Transverse colon (tissue), 4 donors: ENCODE data around the gene PPP4R2. TPM values are rescaled to one million over a fixed set of nuclear protein-coding genes. Genes with fewer than 3 reads are reported as not detected.
"Not testable (repeated sequence)": the region's sequence is repeated elsewhere in the genome, so short reads cannot be mapped to it uniquely, and the experiment has no call there.

Source experiments
- DNase-seq: peaks from one replicate; pipeline ENCODE4 v3.0.0-alpha.2; 2019
- H3K27ac ChIP-seq, 4 donors: fragments of 200-600 bp; sonication (generic); 2 replicates each; pipeline ENCODE4 v1.5.1; 2016 to 2018; ENCODE audit warnings: inconsistent platforms in 4 of 4
- H3K27me3 ChIP-seq: fragments of 200-600 bp; sonication (generic); 2 replicates; pipeline ENCODE4 v1.5.1; 2017; ENCODE audit warnings: inconsistent platforms
- H3K36me3 ChIP-seq, 4 donors: fragments of 200-600 bp; sonication (generic); 2 replicates each; pipeline ENCODE4 v1.5.1; 2017 to 2019; ENCODE audit warnings: inconsistent platforms in 4 of 4
- H3K4me1 ChIP-seq, 4 donors: fragments of 200-600 bp; sonication (generic); 2 replicates each; pipeline ENCODE4 v1.5.1; 2017 to 2020; ENCODE audit warnings: inconsistent platforms in 4 of 4
- H3K4me3 ChIP-seq, 4 donors: fragments of 200-600 bp; sonication (generic); 1 replicate in 1 of 4; 2 replicates in 3 of 4; pipeline versions ENCODE4 v1.5.1 to v1.6.1; 2017 to 2019; ENCODE audit warnings: inconsistent platforms in 4 of 4
- H3K9me3 ChIP-seq, 2 donors: fragments of 200-600 bp; sonication (generic); 2 replicates each; pipeline ENCODE4 v1.5.1; 2017 to 2019; ENCODE audit warnings: inconsistent platforms in 2 of 2
- EP300 ChIP-seq: sonication (generic); formaldehyde crosslinking; IDR thresholded peaks from one replicate; pipeline ENCODE4 v1.6.1; 2017; ENCODE audit warnings: antibody characterized with exemption, low read depth
- POLR2A ChIP-seq: fragments of 450-650 bp; IDR thresholded peaks from one replicate; pipeline ENCODE4 v1.6.1; 2016; ENCODE audit warnings: antibody characterized with exemption, mild to moderate bottlenecking, moderate library complexity
- POLR2AphosphoS5 ChIP-seq, 3 donors: sonication (generic); formaldehyde crosslinking; IDR thresholded peaks; one replicate each; pipeline ENCODE4 v1.6.1; 2016; ENCODE audit warnings: antibody characterized with exemption in 3 of 3
- WGBS, 2 donors: methylation state at CpG; one replicate each; pipeline ENCODE4 v1.1.5; 2018; ENCODE audit warnings: low coverage in 1 of 2; 5-methylcytosine and 5-hydroxymethylcytosine counted together
- in situ Hi-C, 4 donors: fragments of 200-750 bp; cut with MboI; loops; one replicate each; pipeline versions ENCODE4 v1.15.0 to v1.15.1; 2017; ENCODE audit warnings: low sequenced_read_pairs in 3 of 4, low pct_ligation_motif_present in 1 of 4, low pct_unique_long_range_greater_than_20kb in 1 of 4
- intact Hi-C: fragments of 100-400 bp; cut with DNase I; formaldehyde crosslinking; loops from one replicate; pipeline ENCODE4 v1.15.1; 2023; ENCODE audit warnings: low total_unique reads
- total RNA-seq, 4 donors: library from RNA; depleted of rRNA; stranded (reverse); fragments of >200 nt; gene quantifications; one replicate each; pipeline ENCODE4 v1.1.0, GENCODE V29; 2016
- TF ChIP-seq, protein P1 (sequence below), 5 experiments: fragments of 200-600 bp in 3 of 5; fragments of 450-650 bp in 2 of 5; sonication (generic) in 3 of 5; IDR thresholded peaks; 1 replicate in 2 of 5; 2 replicates in 3 of 5; pipeline ENCODE4 v1.5.1; 2016 to 2017; ENCODE audit warnings: antibody characterized with exemption in 5 of 5, inconsistent platforms in 3 of 5, mild to moderate bottlenecking in 2 of 5, moderate library complexity in 1 of 5

The PPP4R2 gene
- total RNA-seq, 4 donors from 2014 or later, result 14.5 to 55.6 (median 36.9) TPM

DNA sequence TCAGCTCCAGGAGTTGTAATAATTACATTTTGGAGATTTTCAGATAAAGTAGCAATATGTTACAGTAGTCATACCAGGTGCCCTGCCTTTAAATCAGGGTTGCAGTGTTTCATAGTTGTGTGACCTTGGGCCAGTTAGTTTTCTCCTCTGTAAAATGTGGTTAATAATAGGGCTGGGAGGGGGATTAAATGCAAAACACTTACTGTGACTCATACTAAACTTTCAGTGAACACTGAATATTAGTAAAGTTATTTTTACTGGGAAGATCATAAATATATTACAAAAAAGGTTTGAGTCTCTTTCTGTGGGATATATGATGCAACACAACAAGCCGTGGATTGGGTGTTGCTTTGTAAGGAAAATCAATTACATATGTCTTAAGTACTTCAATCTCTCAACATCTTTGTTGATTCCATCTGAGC lies 63.7 kb downstream of the PPP4R2 start:
- WGBS, 2 donors, result 67 to 100% methylated on average over 1 of the region's 1 CpG
- intact Hi-C loops (no loop called here), in situ Hi-C loops (loop anchor here in 3 of 4 donors (10.0 to 25.0 kb wide), 5 partner anchors 116 to 1348 kb away; partner anchors contain the start of gene SHQ1 (in 1 of the 3))
- Histone ChIP-seq H3K4me1 (peaks cover 5 to 8% (median 7%) of the 10 kb centered on the region in 4 donors), H3K4me3 (no peak overlapping the region), H3K27me3 (no peaks in the 10 kb centered on the region), H3K9me3 (no peaks in the 10 kb centered on the region), H3K36me3 (peaks cover 0 to 23% (median 8%) of the 10 kb centered on the region in 4 donors), H3K27ac (no peak overlapping the region)
- DNase-seq, result no peak
- TF ChIP-seq EP300 (no peak), POLR2A (no peak), POLR2AphosphoS5 (IDR thresholded peaks at IDR 0.05) (no peak)
- TF ChIP-seq, protein P1, sequence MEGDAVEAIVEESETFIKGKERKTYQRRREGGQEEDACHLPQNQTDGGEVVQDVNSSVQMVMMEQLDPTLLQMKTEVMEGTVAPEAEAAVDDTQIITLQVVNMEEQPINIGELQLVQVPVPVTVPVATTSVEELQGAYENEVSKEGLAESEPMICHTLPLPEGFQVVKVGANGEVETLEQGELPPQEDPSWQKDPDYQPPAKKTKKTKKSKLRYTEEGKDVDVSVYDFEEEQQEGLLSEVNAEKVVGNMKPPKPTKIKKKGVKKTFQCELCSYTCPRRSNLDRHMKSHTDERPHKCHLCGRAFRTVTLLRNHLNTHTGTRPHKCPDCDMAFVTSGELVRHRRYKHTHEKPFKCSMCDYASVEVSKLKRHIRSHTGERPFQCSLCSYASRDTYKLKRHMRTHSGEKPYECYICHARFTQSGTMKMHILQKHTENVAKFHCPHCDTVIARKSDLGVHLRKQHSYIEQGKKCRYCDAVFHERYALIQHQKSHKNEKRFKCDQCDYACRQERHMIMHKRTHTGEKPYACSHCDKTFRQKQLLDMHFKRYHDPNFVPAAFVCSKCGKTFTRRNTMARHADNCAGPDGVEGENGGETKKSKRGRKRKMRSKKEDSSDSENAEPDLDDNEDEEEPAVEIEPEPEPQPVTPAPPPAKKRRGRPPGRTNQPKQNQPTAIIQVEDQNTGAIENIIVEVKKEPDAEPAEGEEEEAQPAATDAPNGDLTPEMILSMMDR (IDR thresholded peaks at IDR 0.05), result no peak

DNA sequence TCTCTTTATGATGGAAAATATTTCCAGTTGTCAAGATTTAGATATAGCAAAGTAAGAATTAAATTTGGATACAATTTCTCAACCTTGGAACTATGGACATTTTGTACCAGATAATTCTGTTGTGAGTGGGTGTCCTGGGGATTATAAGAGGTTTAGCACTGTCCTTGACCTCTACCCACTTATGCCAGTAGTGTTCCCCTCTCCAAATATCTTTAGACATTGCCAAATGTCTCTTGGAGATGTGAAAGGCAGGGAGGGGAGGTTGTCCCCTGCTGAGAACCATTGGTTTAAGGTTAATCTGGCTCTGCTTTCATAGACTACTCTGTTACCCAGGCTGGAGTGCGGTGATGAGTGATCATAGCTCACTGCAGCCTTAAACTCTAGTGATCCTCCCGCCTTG lies 64.8 kb downstream of the PPP4R2 start, which contains the start of gene EBLN2:
EBLN2 (plus strand) TSS at position 244 of the 400 bp plus-strand sequence. CDS start 423 bp downstream, outside the sequence.
- Histone ChIP-seq H3K9me3 (no peaks in the 10 kb centered on the region), H3K4me3 (no peak within 1 kb of the TSS), H3K27ac (no peak within 1 kb of the TSS), H3K36me3 (peaks cover 0 to 24% (median 8%) of the 10 kb centered on the region in 4 donors), H3K27me3 (no peaks in the 10 kb centered on the region), H3K4me1 (peaks cover 0 to 8% (median 3%) of the 10 kb centered on the region in 4 donors)
- TF ChIP-seq, protein P1 (IDR thresholded peaks at IDR 0.05), result no peak
- TF ChIP-seq POLR2A (no peak), POLR2AphosphoS5 (IDR thresholded peaks at IDR 0.05) (no peak), EP300 (no peak)
- WGBS, 2 donors, result 92 to 96% methylated on average over 2 of the region's 2 CpGs
- intact Hi-C loops, result no loop called here
- no peak for DNase-seq
- in situ Hi-C loops, result loop anchor here in 3 of 4 donors (10.0 to 25.0 kb wide), 5 partner anchors 117 to 1349 kb away; partner anchors contain the start of gene SHQ1 (in 1 of the 3)

DNA sequence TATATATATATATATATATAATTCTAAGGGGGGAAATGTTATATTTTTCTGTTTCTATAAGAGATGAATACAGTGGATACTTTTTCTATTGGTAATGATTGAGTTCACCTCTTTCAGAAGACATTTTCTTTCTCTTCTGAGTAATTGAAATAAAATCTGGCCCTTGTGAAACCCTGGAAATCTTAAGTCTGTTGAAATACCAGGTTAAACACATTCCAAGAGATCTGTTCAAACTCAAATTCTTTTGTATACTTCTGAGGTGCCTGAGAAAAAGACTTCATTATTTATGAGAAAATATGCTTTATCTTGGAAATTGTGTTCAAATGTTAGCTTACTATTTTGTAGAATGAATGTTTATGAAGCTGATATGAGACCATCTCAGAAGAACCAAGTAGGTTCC lies 69.6 kb downstream of the PPP4R2 start:
- H3K27ac ChIP-seq, H3K4me3 ChIP-seq, H3K4me1 ChIP-seq, intact Hi-C loops, DNase-seq, H3K9me3 ChIP-seq, H3K27me3 ChIP-seq: not testable (repeated sequence)
- in situ Hi-C loops, result loop anchor here in 3 of 4 donors (10.0 to 25.0 kb wide), 5 partner anchors 121 to 1354 kb away; partner anchors contain the start of gene SHQ1 (in 1 of the 3)
- H3K36me3 ChIP-seq, result peaks cover 0 to 25% (median 11%) of the 10 kb centered on the region in 4 donors

DNA sequence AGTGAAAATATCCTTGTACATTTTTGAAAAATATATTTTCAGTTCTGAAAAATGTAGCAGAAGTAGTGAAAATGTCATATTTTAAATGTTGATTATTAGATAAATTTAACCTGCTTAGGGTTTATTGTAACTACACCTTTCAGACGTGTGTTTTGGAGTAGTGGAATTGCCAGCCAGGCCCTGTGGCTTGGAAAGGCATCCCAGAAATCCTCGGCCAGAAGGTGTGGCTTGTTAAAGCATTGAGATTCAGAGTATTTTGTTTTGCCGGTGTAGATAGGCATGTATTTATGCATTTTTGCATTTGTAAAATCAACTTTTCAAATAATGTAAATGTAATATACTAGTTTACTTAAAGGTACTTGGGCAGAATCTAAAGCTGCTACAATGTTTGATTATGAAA lies 71.8 kb downstream of the PPP4R2 start:
- Histone ChIP-seq H3K9me3 (no peaks in the 10 kb centered on the region), H3K4me3 (no peak overlapping the region), H3K27me3 (no peaks in the 10 kb centered on the region), H3K27ac (no peak overlapping the region), H3K36me3 (peaks cover 0 to 15% (median 7%) of the 10 kb centered on the region in 4 donors), H3K4me1 (peaks cover 0 to 8% (median 3%) of the 10 kb centered on the region in 4 donors)
- 74 to 78% methylated on average over 3 of the region's 3 CpGs for WGBS, 2 donors
- intact Hi-C loops, result no loop called here
- in situ Hi-C loops, result loop anchor here in 3 of 4 donors (10.0 to 25.0 kb wide), 5 partner anchors 124 to 1356 kb away; partner anchors contain the start of gene SHQ1 (in 1 of the 3)
- no peak for DNase-seq
- no peak for TF ChIP-seq POLR2A
- no peak for TF ChIP-seq EP300
- TF ChIP-seq, protein P1 (IDR thresholded peaks at IDR 0.05), result no peak
